M059J (cell line): Measurements from ENCODE around the gene PCNT. TPM values are rescaled to one million over a fixed set of nuclear protein-coding genes. Genes with fewer than 3 reads are reported as not detected.

Experiments
- DNase-seq: peaks from one replicate; pipeline ENCODE4 v3.0.0-alpha.2; 2012; ENCODE audit warnings: low read depth
- total RNA-seq: library from RNA; depleted of rRNA; stranded (reverse); fragments of >200 nt; shearing (Covaris generic); gene quantifications from 2 replicates; pipeline ENCODE4 v1.2.3, GENCODE V29; 2014; rRNA removed

Gene PCNT, protein sequence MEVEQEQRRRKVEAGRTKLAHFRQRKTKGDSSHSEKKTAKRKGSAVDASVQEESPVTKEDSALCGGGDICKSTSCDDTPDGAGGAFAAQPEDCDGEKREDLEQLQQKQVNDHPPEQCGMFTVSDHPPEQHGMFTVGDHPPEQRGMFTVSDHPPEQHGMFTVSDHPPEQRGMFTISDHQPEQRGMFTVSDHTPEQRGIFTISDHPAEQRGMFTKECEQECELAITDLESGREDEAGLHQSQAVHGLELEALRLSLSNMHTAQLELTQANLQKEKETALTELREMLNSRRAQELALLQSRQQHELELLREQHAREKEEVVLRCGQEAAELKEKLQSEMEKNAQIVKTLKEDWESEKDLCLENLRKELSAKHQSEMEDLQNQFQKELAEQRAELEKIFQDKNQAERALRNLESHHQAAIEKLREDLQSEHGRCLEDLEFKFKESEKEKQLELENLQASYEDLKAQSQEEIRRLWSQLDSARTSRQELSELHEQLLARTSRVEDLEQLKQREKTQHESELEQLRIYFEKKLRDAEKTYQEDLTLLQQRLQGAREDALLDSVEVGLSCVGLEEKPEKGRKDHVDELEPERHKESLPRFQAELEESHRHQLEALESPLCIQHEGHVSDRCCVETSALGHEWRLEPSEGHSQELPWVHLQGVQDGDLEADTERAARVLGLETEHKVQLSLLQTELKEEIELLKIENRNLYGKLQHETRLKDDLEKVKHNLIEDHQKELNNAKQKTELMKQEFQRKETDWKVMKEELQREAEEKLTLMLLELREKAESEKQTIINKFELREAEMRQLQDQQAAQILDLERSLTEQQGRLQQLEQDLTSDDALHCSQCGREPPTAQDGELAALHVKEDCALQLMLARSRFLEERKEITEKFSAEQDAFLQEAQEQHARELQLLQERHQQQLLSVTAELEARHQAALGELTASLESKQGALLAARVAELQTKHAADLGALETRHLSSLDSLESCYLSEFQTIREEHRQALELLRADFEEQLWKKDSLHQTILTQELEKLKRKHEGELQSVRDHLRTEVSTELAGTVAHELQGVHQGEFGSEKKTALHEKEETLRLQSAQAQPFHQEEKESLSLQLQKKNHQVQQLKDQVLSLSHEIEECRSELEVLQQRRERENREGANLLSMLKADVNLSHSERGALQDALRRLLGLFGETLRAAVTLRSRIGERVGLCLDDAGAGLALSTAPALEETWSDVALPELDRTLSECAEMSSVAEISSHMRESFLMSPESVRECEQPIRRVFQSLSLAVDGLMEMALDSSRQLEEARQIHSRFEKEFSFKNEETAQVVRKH (N-terminal part only)
- total RNA-seq = 17.0 and 29.0 TPM in 2 replicates

DNA sequence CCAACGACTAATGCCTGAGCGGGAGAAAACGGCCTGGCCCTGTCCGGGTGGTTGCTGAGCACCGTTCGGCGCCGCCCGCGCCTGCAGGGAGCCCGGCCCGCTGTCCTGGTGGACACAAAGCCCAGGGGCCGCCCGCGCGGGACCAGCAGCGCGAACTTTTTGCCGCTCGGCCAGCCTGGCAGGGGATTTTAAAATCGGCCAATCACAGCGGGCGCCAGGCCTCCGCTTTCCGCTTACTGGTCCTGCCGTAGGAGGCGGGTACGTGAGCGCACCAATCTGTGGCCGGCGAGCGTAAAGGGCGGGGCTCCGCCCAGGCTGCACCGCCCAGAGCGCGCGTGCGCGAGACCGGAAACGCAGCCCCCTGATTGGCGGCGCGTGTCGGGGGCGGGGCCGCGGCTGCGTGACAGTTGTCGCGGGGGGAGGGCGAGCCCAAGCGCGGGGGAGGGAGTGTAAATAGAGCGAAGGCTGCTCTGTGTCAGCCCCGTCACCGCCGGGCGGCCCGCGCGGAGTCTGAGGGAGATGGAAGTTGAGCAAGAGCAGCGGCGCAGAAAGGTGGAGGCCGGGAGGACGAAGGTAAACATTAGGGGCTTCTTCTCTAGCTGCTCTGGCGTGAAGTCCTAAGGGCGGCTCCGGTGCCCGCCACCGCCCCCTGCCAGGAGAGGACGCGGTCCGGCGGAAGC, at the start of gene PCNT, which contains the start of gene C21orf58:
TSS of gene PCNT (plus strand) at position 447 of the 680 bp plus-strand sequence. CDS start at position 520, 73 bp downstream.
TSS of gene C21orf58 (minus strand) at position 161 of the 680 bp plus-strand sequence. CDS start 1,132 bp downstream, outside the sequence.
- peak; percentile 98 for DNase-seq

DNA sequence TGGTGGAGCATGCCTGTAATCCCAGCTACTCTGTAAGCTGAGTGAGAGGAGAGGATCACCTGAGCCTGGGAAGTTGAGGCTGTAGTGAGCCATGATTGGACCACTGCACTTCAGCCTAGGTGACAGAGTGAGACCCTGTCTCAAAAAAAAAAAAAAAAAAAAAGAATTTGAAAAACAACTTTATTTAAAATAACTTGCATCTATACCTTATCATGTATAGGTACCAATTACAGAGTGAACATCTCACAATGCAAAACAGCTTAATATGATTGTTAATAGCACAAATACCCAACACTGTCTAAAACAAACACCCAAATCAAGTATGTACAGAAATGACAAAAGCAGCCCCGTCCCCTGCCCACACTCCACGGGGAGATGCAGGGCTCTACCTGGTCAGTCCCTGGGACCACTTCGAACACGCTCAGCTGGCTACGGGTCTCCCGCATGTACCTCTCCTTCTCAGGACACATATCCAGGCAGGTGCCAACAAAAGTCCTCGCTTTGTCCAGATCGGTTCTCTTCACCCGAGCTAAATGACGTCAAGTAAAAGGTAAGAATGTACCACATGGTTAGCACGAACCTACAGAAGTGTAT, 49.1 kb upstream of the PCNT start:
- no peak for DNase-seq

DNA sequence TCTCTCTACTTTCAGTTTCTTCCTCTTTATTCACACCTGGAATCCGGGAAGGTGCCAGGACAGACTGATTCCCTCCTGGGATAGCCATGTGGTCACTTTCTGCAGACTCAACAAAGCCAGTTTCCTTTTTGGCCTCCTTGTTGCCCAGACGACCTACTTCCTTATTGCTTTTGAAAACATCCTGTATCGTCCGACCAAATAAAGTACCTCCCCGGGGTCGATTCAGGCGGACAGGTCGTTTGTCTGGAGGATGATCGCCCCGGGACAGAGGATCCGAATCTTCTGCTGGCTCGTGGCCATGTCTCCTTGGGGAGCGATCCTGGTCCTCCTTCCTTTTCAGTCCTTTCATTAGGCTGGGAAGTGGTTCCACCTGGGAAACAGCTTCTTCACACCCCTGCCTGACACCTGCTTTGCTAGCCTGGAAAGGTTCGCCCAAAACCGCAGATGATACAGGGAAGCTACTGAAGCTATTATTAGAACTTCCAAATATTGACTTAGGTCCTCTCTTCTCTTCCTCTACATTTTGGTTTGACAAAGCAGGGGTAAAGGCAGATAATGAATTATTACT, 39.8 kb upstream of the PCNT start:
- DNase-seq = peak; percentile 29

DNA sequence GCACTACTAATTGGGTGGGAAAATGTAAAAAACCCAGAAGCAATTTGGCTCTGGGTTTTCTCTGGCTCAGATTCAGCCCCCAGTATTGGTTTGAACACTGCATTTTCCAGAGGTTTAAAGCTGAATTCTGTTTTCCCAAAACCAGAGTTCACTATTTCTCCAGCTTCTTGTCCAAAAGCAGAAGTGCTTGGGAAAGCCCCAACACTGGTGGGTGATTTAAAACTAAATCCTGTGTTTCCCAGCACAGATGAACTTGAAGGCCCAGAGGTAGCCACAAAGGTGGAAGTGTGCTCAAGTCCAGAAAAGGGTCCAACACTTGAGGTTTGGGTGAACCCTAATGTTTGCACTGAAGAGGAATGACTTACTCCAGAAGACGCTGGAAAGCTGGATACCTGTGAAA, 39.2 kb upstream of the PCNT start:
- no peak for DNase-seq

DNA sequence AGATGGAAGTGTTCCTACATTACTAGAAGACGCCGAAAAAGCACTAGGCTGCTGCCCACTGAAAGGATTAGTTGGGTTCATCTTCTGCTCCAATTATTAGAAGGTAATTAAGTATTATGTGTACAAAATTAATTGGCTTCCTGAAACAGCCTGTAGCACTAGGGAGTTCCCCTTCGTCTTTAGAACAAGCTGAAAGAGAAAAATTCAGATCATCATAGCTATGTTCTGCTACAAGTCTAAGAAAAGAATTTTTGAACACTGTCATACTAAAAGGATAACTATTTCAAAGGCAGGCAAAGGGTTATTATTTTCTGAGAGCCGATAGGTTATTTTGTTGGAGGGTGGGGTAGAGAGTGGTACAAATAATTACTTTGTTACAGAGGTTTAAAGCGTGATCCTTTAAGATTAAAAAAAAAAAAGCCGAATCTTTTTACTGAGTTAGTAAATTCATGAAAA, 38.7 kb upstream of the PCNT start, which contains the start of gene MCM3AP:
TSS of gene MCM3AP (minus strand) at position 406 of the 456 bp plus-strand sequence. CDS start at position 81, 325 bp downstream.
- DNase-seq = no peak

DNA sequence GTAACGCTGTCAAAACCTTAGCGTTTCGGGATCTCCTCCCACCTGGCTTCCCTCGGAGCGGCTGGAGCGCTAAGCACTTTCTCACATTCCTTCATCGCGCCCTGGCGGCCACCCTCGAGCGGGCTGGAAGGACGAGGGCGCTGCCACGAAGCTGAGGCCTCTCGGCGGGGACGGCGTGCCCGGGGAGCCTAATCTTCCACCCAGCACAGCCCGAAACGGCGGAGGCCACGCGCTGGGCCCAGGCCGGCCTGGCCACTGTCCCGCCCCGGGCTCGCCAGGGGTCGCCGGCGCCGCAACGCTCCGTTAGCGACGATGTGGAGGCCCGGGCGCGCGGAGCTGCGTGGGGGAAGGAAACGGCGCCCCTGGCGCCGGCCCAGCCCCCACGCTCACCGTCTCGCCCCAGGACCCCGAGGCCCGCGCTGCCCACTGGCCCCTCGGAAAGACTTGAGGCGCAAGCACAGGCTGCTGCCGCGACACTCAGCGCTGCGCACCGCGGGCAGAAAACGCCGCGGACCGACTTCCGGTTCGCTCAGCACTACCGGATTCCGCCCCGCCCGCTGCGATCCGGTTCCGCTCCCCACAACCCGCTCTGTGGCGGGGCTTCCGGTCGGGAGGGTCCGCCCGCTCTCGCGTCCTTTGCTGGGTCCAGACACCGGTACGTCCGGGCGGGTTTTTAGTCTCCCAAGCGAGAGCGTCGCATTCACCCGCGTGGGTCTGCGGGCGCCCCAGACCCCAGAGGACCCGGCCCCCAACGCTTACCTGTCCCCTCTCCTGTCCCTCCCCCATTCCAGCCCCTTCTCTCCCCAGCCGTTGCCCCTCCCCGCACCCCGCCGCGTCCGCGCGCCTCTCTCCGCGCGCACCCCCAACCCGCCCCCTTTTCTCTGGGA, 38.0 kb upstream of the PCNT start, which contains the start of gene YBEY:
TSS of gene YBEY (plus strand) at position 582 of the 887 bp plus-strand sequence. CDS start 572 bp downstream, outside the sequence.
- DNase-seq = peak; percentile 93

DNA sequence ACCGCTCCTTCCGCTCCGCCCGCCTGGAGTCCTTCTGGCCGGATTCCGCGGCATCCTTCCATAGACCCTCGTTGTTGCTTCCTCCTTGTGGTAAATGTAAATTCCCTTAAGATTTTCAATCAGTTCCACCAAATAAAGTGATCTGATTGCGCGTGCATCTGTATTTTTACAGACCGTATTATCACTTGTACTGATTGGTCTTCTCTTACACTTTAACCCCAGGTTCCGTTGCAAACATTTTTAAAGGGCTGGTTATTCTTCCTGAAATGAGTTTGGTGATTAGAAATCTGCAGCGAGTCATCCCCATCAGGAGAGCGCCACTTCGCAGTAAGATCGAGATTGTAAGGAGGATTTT, 37.3 kb upstream of the PCNT start:
- DNase-seq = no peak

DNA sequence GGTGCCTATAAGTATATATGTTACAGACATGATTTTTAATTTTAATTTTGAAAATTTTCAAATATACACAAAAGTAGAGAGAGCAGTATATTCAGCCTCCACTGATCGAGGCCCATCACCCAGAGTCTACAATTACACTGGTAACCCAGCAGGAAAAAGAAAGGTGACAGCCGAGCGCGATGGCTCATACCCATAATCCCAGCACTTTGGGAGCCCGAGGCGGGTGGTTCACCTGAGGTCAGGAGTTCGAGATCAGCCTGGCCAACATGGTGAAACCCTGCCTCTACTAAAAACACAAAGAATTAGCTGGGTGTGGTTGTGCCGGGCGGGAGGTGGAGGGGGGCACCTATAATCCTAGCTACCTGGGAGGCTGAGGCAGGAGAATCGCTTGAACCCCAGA, 36.4 kb upstream of the PCNT start:
- DNase-seq = no peak

DNA sequence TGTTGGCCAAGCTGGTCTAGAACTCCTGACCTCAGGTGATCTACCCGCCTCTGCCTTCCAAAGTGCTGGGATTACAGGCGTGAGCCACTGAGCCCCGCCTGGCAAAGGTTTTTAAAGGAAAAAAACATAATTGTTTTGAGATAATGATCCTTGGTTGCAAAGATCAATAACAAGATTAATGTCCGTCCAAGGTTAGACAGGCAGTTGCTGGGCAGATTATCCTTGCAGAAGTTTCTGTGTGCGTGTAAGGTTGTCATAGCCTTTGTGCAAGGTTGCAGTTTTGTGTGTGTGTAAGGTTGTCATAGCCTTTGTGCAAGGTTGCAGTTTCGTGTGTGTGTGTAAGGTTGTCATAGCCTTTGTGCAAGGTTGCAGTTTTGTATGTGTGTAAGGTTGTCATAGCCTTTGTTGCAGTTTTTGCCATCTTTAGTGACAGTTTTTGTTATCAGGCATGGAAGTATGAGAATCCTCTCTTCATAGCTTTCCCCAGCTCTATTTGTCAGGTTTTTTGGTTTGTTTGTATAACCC, 34.2 kb upstream of the PCNT start:
- no peak for DNase-seq

DNA sequence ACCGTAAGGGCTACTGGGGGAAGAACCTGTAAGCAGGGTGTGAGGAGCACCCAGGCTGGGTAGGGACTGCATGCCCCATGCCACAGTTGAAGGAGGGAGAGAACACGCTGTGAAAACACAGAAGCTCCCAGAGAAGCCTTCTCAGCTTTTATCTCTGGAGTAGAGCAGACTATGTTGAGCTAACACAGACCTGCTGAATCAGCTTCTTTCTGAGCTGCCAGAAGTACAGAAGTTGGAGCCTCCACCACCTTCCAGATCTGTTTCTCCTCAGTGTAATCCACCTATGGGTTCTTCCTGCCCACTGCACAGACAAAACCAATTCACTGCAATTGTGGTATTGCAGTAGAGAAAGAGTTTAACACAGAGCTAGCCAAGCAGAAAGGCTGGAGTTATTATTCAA, 32.4 kb upstream of the PCNT start:
- DNase-seq = no peak

DNA sequence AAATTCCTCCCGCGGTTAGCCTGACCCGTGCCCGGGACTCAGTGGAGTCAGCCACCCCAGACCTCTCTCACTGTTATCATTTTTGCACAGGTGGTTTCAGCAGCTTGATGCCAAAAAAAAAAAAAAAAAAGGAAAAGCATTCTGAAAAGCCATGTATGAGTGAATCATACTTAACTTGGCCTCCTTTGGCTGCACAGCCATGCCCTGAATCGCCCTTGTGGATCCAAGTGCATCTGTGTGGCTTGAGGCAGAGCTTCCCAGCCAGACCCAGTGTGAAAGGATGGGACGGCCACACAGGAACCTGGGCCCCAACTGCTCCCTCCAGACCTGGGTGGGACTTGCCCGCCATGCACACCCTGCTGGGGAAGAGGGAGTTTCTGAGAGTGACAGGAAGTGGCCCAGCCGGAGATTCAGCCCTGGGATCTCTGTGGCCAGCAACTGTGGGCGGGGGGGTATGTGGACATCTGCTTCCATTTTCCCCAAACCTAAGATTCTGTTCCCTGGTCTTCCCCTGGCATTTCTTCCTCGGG, 29.2 kb upstream of the PCNT start:
- peak; percentile 78 for DNase-seq

DNA sequence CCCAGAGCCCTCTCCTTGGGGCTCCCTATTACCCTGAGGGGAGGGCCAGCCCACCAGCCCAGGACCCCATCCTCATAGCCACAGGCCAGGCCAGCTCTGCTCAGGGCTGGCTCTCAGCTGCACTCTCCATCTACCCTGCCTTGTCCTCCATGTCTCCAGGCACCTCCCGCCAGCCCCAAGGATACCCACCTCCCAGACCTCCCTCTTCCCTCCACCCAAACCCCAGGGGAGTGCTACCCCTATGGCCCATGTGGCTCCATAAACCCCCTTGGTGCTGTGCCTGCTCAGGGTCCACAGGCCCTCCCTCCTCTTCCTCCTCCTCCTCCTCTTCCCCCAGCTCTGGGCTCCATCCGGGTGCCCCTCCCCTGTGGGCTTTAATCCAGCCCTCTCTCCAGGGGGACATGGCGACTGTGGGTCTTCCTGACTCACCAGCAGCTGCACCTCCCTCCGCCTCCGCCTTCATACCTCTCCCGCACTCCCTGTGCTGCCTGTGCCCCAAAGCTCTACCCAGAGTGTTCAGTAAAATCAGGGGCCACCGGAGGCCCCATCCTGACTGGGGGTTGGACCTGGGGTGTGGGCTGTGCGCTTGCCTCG, 28.7 kb upstream of the PCNT start:
- peak; percentile 69 for DNase-seq

DNA sequence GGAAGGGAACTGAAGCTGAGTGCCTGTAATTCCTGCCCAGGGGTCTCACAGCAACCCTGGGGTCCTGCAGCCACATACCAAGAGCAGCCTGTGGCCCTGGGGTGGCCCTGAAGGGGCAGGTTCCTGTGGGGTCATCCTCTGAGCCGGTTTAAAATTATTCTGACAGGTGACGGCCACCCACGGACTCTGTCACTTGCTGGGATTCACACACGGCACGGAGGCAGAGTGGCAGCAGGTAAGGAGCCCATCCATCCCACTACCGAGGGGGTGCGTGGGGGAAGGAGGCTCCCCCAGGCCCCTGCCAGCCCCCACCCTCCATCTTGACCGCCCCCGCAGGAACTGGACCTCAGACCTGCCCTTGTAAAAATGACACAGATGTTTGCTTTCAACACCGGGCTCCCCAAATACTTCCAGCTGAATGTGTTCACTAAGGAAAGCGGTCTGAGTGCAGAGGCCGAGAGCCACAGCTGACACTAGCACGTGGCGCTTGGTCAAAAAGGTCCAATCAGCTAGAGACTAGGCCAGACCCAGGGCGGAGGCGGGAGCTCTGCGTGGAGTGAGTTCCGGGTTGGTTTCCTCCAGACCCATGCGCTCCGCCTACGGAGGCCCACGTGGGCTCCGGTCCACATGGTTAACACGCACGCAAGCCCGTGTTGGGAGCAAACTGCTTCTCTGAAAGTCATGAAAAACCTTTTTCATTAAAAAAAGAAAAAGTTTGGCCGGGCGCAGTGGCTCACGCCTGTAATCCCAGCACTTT, 27.8 kb upstream of the PCNT start:
- no peak for DNase-seq

DNA sequence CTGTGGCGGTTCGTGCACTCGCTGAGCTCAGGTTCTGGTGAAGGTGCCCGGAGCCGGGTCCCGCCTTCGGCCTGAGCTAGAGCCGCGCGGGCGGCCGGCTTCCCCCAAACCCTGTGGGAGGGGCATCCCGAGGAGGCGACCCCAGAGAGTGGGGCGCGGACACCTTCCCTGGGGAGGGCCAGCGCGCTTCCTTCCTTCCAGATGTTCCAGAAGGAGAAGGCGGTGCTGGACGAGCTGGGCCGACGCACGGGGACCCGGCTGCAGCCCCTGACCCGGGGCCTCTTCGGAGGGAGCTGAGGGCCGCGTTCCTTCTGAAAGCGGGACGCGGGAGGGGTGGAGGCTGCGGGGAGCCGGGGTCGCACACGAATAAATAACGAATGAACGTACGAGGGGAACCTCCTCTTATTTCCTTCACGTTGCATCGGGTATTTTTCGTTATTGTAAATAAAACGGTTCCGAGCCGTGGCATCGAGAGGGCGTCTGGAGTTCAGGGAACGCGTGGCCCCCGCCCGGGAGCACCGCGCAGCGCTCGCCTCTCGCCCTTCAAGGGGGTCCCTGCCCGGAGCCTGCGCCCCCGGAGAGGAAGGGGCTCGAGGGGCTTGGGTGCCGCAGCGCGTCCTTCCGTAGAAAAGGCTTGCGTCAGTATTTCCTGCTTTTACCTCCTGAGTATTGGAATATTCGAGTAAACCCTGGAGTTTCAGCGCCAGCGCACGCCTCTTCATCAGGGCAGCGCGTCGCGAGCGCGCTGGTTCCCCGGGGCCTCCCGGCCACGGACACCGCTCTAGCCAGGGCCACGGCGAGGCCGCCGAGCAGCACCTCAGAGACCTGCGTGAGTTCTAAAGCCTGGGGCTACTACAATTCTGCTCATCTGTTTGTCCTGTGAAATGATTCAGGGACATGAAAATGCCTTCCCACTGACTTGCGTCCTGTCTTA, 26.4 kb upstream of the PCNT start:
- no peak for DNase-seq

DNA sequence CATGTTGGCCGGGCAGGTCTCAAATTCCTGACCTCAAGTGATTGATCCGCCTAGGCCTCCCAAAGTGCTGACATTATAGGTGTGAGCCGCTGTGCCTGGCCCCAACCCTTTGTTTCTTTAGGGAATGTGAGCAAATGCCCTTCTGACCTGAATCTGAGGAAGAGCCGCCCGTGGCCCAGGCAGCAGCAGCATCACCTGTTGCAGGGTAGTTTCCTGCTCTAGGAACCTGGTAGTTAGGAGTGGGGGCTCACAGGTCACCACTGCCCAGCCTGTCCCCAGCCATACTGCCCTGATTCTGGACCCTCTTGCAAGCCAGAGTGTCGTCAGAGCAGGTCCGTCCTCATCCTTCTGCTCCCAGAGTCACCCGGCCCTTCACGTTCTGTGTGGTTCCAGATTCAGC, 24.8 kb upstream of the PCNT start:
- no peak for DNase-seq

DNA sequence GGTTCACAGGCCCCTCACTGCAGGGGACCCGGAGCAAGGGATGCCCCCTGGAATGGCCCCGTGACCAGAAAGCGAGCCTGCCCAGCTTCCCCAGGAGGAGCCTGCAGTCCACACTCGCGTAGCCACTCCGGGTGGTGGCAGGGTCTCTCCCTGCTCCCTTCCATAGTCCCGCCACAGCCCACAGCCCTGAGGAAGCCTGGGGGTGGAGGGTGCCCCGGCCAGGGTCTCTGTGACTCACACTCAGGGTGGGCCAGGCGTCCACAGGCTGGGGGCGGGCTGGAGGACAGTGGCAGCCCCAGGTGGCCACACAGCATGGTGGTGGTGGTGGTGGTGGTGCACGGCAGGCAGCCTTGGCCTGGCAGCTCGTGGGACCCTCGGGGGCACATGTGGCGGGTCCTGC, 22.2 kb upstream of the PCNT start:
- DNase-seq = no peak
